ENCODE data around the gene ASIC5.

Gene ASIC5

GRCh38 chr4:155881555-155881954 is 15.5 kb upstream of the ASIC5 start:
- Histone ChIP-seq H3K4me3 (ENCODE audit: control insufficient read depth in 1 of 7, extremely low read depth in 1 of 7, insufficient read depth in 4 of 7, low read depth in 2 of 7, low read length in 6 of 7) (no peak overlapping the region), H3K4me1 (ENCODE audit: control extremely low read depth in 1 of 4, control insufficient read depth in 4 of 4, insufficient read depth in 4 of 4, low read length in 3 of 4) (no peaks in the 10 kb centered on the region), H3K27me3 (replicated peaks in 2 of 5; ENCODE audit: control insufficient read depth in 4 of 5, insufficient read depth in 5 of 5, low read length in 4 of 5) (no peaks in the 10 kb centered on the region), H3K9me3 (ENCODE audit: control extremely low read depth in 1 of 5, control insufficient read depth in 4 of 5, insufficient read depth in 2 of 5, low read depth in 1 of 5, low read length in 4 of 5) (peaks cover 0 to 5% (median 0%) of the 10 kb centered on the region in 5 experiments), H3K27ac (ENCODE audit: insufficient read depth in 1 of 2, low read depth in 1 of 2, low read length in 2 of 2, poor library complexity in 1 of 2, severe bottlenecking in 2 of 2) (no peak overlapping the region), H3K36me3 (ENCODE audit: control insufficient read depth in 4 of 4, insufficient read depth in 4 of 4, low read length in 3 of 4) (no peaks in the 10 kb centered on the region)
- POLR2A ChIA-PET, result no interaction called here
- CTCF ChIA-PET, result no interaction called here
- WGBS (ENCODE audit: insufficient coverage), result no CpG with 5 or more reads among the region's 1 CpG
- DNase-seq, result no peak

DNA sequence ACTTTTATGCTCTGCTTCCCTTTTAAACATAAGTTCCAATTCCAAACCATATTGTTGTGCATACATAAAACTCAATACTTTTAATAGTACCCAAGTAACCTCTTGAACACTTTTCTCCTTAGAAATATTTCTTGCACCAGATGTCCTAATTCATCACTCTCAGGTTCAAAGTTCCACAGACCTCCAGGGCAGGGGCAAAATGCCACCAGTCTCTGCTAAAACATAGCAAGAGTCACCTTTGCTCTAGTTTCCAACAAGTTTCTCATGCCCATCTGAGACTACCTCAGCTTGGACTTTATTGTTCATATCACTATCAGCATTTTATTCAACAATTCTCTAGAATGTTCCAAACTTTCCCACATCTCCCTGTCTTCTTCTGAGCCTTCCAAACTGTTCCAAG is 13.7 kb upstream of the ASIC5 start:
- CTCF ChIA-PET, result no interaction called here
- no peak for DNase-seq
- Histone ChIP-seq H3K36me3 (ENCODE audit: control insufficient read depth in 4 of 4, insufficient read depth in 4 of 4, low read length in 3 of 4) (no peaks in the 10 kb centered on the region), H3K4me1 (ENCODE audit: control extremely low read depth in 1 of 4, control insufficient read depth in 4 of 4, insufficient read depth in 4 of 4, low read length in 3 of 4) (no peaks in the 10 kb centered on the region), H3K4me3 (ENCODE audit: control insufficient read depth in 1 of 7, extremely low read depth in 1 of 7, insufficient read depth in 4 of 7, low read depth in 2 of 7, low read length in 6 of 7) (no peak overlapping the region), H3K27me3 (replicated peaks in 2 of 5; ENCODE audit: control insufficient read depth in 4 of 5, insufficient read depth in 5 of 5, low read length in 4 of 5) (no peaks in the 10 kb centered on the region), H3K9me3 (ENCODE audit: control extremely low read depth in 1 of 5, control insufficient read depth in 4 of 5, insufficient read depth in 2 of 5, low read depth in 1 of 5, low read length in 4 of 5) (peaks cover 0 to 9% (median 0%) of the 10 kb centered on the region in 5 experiments), H3K27ac (ENCODE audit: insufficient read depth in 1 of 2, low read depth in 1 of 2, low read length in 2 of 2, poor library complexity in 1 of 2, severe bottlenecking in 2 of 2) (no peak overlapping the region)
- POLR2A ChIA-PET, result no interaction called here

GRCh38 chr4:155878611-155879010 is 12.5 kb upstream of the ASIC5 start:
- POLR2A ChIA-PET, result no interaction called here
- H3K27ac ChIP-seq (ENCODE audit: insufficient read depth in 1 of 2, low read depth in 1 of 2, low read length in 2 of 2, poor library complexity in 1 of 2, severe bottlenecking in 2 of 2), result no peak overlapping the region
- no peaks in the 10 kb centered on the region for H3K36me3 ChIP-seq (ENCODE audit: control insufficient read depth in 4 of 4, insufficient read depth in 4 of 4, low read length in 3 of 4)
- H3K4me1 ChIP-seq (ENCODE audit: control extremely low read depth in 1 of 4, control insufficient read depth in 4 of 4, insufficient read depth in 4 of 4, low read length in 3 of 4), result no peaks in the 10 kb centered on the region
- CTCF ChIA-PET, result no interaction called here
- H3K4me3 ChIP-seq (ENCODE audit: control insufficient read depth in 1 of 7, extremely low read depth in 1 of 7, insufficient read depth in 4 of 7, low read depth in 2 of 7, low read length in 6 of 7), result no peak overlapping the region
- WGBS (ENCODE audit: insufficient coverage), result 50% methylated on average over 2 of the region's 2 CpGs
- DNase-seq, result no peak
- H3K9me3 ChIP-seq (ENCODE audit: control extremely low read depth in 1 of 5, control insufficient read depth in 4 of 5, insufficient read depth in 2 of 5, low read depth in 1 of 5, low read length in 4 of 5), result peaks cover 0 to 17% (median 2%) of the 10 kb centered on the region in 5 experiments
- H3K27me3 ChIP-seq (replicated peaks in 2 of 5; ENCODE audit: control insufficient read depth in 4 of 5, insufficient read depth in 5 of 5, low read length in 4 of 5), result no peaks in the 10 kb centered on the region

- Histone ChIP-seq H3K36me3 (ENCODE audit: control insufficient read depth in 4 of 4, insufficient read depth in 4 of 4, low read length in 3 of 4) (no peaks in the 10 kb centered on the region), H3K27ac (ENCODE audit: insufficient read depth in 1 of 2, low read depth in 1 of 2, low read length in 2 of 2, poor library complexity in 1 of 2, severe bottlenecking in 2 of 2) (no peak overlapping the region), H3K4me3 (ENCODE audit: control insufficient read depth in 1 of 7, extremely low read depth in 1 of 7, insufficient read depth in 4 of 7, low read depth in 2 of 7, low read length in 6 of 7) (no peak overlapping the region), H3K27me3 (replicated peaks in 2 of 5; ENCODE audit: control insufficient read depth in 4 of 5, insufficient read depth in 5 of 5, low read length in 4 of 5) (no peaks in the 10 kb centered on the region), H3K9me3 (ENCODE audit: control extremely low read depth in 1 of 5, control insufficient read depth in 4 of 5, insufficient read depth in 2 of 5, low read depth in 1 of 5, low read length in 4 of 5) (peaks cover 0 to 17% (median 3%) of the 10 kb centered on the region in 5 experiments), H3K4me1 (ENCODE audit: control extremely low read depth in 1 of 4, control insufficient read depth in 4 of 4, insufficient read depth in 4 of 4, low read length in 3 of 4) (no peaks in the 10 kb centered on the region)
- DNase-seq, result no peak
- ChIA-PET CTCF (no interaction called here), POLR2A (no interaction called here)
- 100% methylated on average over 1 of the region's 4 CpGs for WGBS (ENCODE audit: insufficient coverage)
Measured at GRCh38 chr4:155877971-155878370, 11.9 kb upstream of the ASIC5 start.

DNA sequence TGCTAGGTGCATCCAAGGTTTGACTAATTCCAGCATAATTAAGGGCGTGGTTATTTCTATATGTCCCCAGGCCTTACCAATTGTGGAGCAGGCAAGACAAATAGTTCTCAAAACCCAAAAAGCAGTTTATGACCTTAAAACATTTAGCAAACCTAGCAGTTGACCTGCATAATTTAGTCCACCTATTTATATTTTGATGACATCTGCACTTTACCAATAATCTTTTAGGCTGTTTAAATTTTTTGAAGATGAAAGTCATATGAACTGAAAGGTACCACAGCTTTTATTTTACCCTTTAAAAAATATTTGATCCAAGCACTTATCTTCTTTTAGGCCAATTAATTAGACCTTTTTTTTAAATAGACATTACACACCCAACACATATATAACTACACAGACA is 9.8 kb upstream of the ASIC5 start:
- Histone ChIP-seq H3K27me3 (replicated peaks in 2 of 5; ENCODE audit: control insufficient read depth in 4 of 5, insufficient read depth in 5 of 5, low read length in 4 of 5) (no peaks in the 10 kb centered on the region), H3K27ac (ENCODE audit: insufficient read depth in 1 of 2, low read depth in 1 of 2, low read length in 2 of 2, poor library complexity in 1 of 2, severe bottlenecking in 2 of 2) (no peak overlapping the region), H3K4me1 (ENCODE audit: control extremely low read depth in 1 of 4, control insufficient read depth in 4 of 4, insufficient read depth in 4 of 4, low read length in 3 of 4) (no peaks in the 10 kb centered on the region), H3K9me3 (ENCODE audit: control extremely low read depth in 1 of 5, control insufficient read depth in 4 of 5, insufficient read depth in 2 of 5, low read depth in 1 of 5, low read length in 4 of 5) (peaks cover 0 to 17% (median 3%) of the 10 kb centered on the region in 5 experiments), H3K4me3 (ENCODE audit: control insufficient read depth in 1 of 7, extremely low read depth in 1 of 7, insufficient read depth in 4 of 7, low read depth in 2 of 7, low read length in 6 of 7) (no peak overlapping the region), H3K36me3 (ENCODE audit: control insufficient read depth in 4 of 4, insufficient read depth in 4 of 4, low read length in 3 of 4) (no peaks in the 10 kb centered on the region)
- WGBS (ENCODE audit: insufficient coverage), result 100% methylated on average over 1 of the region's 1 CpG
- ChIA-PET CTCF (no interaction called here), POLR2A (no interaction called here)
- no peak for DNase-seq

DNA sequence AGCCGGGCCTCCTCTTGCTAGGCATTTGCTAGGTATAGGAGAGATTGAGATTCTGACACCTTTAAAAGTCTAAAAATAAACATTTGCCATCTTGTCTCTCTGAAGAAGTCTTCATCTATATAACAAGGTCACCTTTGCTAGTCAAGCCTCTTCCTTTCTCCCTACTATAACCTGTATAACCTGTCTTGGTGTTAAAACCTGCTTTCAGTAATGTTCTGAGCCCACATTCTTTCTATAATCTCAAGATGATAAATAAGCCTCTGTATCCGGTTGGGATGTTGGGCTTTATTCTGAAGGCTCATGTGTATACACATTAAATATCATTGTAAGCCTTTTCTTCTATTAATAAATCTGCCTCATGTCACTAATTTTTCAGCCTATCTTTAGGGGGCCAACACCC is 10.2 kb downstream of the ASIC5 start:
- ChIA-PET POLR2A (interaction anchor here (0.6 kb wide), 1 partner anchor 1202 kb away, joined by 3 read pairs; no protein-coding TSS in a partner anchor), CTCF (no interaction called here)
- no peak overlapping the region for H3K27ac ChIP-seq (ENCODE audit: insufficient read depth in 1 of 2, low read depth in 1 of 2, low read length in 2 of 2, poor library complexity in 1 of 2, severe bottlenecking in 2 of 2)
- H3K9me3 ChIP-seq (ENCODE audit: control extremely low read depth in 1 of 5, control insufficient read depth in 4 of 5, insufficient read depth in 2 of 5, low read depth in 1 of 5, low read length in 4 of 5), result no peaks in the 10 kb centered on the region
- no peak for DNase-seq
- H3K4me3 ChIP-seq (ENCODE audit: control insufficient read depth in 1 of 7, extremely low read depth in 1 of 7, insufficient read depth in 4 of 7, low read depth in 2 of 7, low read length in 6 of 7), result no peak overlapping the region
- H3K27me3 ChIP-seq (replicated peaks in 2 of 5; ENCODE audit: control insufficient read depth in 4 of 5, insufficient read depth in 5 of 5, low read length in 4 of 5), result no peaks in the 10 kb centered on the region
- no peaks in the 10 kb centered on the region for H3K36me3 ChIP-seq (ENCODE audit: control insufficient read depth in 4 of 4, insufficient read depth in 4 of 4, low read length in 3 of 4)
- 100% methylated on average over 1 of the region's 2 CpGs for WGBS (ENCODE audit: insufficient coverage)
- peaks cover 0 to 6% (median 3%) of the 10 kb centered on the region in 4 experiments for H3K4me1 ChIP-seq (ENCODE audit: control extremely low read depth in 1 of 4, control insufficient read depth in 4 of 4, insufficient read depth in 4 of 4, low read length in 3 of 4)

DNA sequence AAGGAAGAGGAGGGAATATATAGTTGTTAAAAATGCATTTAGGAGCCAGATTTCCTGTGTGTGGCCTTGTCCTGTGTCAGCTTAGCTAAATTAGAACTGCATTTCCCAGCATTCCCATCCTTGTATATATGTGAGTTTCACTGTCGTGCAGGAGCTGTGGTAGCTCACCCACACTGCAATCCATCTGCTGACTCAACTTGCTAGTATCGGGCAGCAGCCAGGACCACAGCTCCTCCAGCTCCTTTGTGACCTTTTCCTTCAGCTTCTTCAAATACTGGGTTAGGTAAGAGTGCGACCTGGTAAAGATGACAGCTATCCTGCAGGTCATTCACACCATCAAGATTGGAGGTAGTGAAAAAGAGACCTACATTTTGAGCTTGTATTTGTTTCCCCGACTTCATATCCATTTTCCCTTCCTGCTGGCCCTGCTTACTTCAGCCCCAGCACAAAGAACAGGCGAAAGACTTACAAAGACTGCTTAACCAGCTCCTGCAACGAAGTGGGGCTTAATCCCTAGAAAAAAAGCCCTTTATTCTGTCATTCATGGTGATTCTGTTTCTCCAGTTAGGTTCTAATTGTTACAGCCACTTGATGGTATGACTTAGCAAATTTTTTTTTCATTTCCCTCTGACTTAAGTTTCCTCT is 11.4 kb downstream of the ASIC5 start:
- WGBS (ENCODE audit: insufficient coverage), result 57% methylated on average over 5 of the region's 6 CpGs
- Histone ChIP-seq H3K4me1 (ENCODE audit: control extremely low read depth in 1 of 4, control insufficient read depth in 4 of 4, insufficient read depth in 4 of 4, low read length in 3 of 4) (peaks cover 0 to 6% (median 3%) of the 10 kb centered on the region in 4 experiments), H3K9me3 (ENCODE audit: control extremely low read depth in 1 of 5, control insufficient read depth in 4 of 5, insufficient read depth in 2 of 5, low read depth in 1 of 5, low read length in 4 of 5) (no peaks in the 10 kb centered on the region), H3K27ac (ENCODE audit: insufficient read depth in 1 of 2, low read depth in 1 of 2, low read length in 2 of 2, poor library complexity in 1 of 2, severe bottlenecking in 2 of 2) (no peak overlapping the region), H3K27me3 (replicated peaks in 2 of 5; ENCODE audit: control insufficient read depth in 4 of 5, insufficient read depth in 5 of 5, low read length in 4 of 5) (no peaks in the 10 kb centered on the region), H3K36me3 (ENCODE audit: control insufficient read depth in 4 of 4, insufficient read depth in 4 of 4, low read length in 3 of 4) (no peaks in the 10 kb centered on the region), H3K4me3 (ENCODE audit: control insufficient read depth in 1 of 7, extremely low read depth in 1 of 7, insufficient read depth in 4 of 7, low read depth in 2 of 7, low read length in 6 of 7) (peak overlapping the region in 1 of 7 experiments; percentile 56)
- ChIA-PET CTCF (interaction anchor here (1.2 kb wide), 1 partner anchor 10 kb away, joined by 3 read pairs; no protein-coding TSS in a partner anchor), POLR2A (no interaction called here)
- peak; percentile 13 to 57 (median 36) for DNase-seq

All from common myeloid progenitor, CD34-positive (primary cell).